BE2C (cell line): ENCODE results near the gene PIP5K1B. TPM values are rescaled to one million over a fixed set of nuclear protein-coding genes. Genes with fewer than 3 reads are reported as not detected.

Source experiments
- DNase-seq: peaks from one replicate; pipeline ENCODE4 v3.0.0-alpha.2; 2020
- H3K27me3 ChIP-seq: fragments of 250-450 bp; sonication (Bioruptor Pico); 2 replicates; pipeline ENCODE4 v1.5.1; 2020; ENCODE audit warnings: mild to moderate bottlenecking
- H3K36me3 ChIP-seq: fragments of 250-450 bp; sonication (Bioruptor Pico); 2 replicates; pipeline ENCODE4 v1.5.1; 2020; ENCODE audit warnings: mild to moderate bottlenecking
- H3K4me1 ChIP-seq: fragments of 250-450 bp; sonication (Bioruptor Pico); 2 replicates; pipeline ENCODE4 v1.5.1; 2020
- H3K4me3 ChIP-seq: 2 replicates; pipeline ENCODE4 v1.5.1; 2011; ENCODE audit warnings: low read depth, low read length
- H3K9me3 ChIP-seq: fragments of 250-450 bp; sonication (Bioruptor Pico); 2 replicates; pipeline ENCODE4 v1.5.1; 2020
- polyA plus RNA-seq: library from polyadenylated mRNA; unstranded; fragments of >200 nt; gene quantifications from one replicate; pipeline ENCODE4 v1.2.1, GENCODE V29; 2012; ENCODE audit warnings: low read depth, missing spikeins; ENCODE audit not compliant: insufficient read length, insufficient read depth
- TF ChIP-seq, protein P1 (sequence below): IDR thresholded peaks from 2 replicates; pipeline ENCODE4 v1.5.1; 2012; ENCODE audit warnings: mild to moderate bottlenecking, low read depth, low read length

Gene PIP5K1B, protein sequence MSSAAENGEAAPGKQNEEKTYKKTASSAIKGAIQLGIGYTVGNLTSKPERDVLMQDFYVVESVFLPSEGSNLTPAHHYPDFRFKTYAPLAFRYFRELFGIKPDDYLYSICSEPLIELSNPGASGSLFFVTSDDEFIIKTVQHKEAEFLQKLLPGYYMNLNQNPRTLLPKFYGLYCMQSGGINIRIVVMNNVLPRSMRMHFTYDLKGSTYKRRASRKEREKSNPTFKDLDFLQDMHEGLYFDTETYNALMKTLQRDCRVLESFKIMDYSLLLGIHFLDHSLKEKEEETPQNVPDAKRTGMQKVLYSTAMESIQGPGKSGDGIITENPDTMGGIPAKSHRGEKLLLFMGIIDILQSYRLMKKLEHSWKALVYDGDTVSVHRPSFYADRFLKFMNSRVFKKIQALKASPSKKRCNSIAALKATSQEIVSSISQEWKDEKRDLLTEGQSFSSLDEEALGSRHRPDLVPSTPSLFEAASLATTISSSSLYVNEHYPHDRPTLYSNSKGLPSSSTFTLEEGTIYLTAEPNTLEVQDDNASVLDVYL
- not detected for polyA plus RNA-seq

DNA sequence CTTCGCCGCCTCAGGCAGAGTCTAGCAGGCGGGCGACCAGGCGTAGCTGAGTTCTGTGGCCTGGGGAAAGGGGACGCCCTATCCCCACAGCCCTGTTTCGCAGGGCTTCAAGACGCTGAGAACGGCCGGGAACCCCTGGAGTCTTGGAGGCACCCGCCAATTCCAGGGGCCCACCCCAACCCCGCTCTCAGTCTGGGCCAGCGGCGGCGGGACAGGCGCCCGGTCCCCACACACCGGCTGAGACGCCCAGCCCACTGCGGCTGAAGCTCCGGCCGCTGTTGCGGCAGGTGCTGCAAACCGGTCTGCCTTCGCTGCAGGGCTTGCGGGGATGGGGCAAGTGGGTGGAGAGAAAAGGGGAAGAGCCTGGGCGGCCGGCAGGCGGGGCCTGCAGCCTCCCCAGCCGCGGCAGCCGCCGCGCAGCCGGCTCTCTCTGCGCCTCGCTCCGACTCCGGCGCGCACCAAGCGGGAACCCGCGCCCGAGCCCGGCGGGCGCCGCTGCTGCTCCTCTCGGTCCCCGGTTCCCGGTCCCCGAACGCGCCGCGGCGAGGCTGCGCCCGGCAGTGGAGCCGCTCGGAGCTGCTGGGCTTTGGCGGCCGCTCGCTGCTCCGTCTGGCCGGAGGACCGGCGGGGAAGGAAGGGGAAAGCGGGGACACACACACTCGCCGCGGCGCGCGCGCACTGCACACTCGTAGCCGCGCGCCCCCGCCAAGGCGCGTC lies at the start of gene PIP5K1B:
TSS of gene PIP5K1B (plus strand) at position 427 of the 717 bp plus-strand sequence. CDS start 117,375 bp downstream, outside the sequence.
- TF ChIP-seq, protein P1, sequence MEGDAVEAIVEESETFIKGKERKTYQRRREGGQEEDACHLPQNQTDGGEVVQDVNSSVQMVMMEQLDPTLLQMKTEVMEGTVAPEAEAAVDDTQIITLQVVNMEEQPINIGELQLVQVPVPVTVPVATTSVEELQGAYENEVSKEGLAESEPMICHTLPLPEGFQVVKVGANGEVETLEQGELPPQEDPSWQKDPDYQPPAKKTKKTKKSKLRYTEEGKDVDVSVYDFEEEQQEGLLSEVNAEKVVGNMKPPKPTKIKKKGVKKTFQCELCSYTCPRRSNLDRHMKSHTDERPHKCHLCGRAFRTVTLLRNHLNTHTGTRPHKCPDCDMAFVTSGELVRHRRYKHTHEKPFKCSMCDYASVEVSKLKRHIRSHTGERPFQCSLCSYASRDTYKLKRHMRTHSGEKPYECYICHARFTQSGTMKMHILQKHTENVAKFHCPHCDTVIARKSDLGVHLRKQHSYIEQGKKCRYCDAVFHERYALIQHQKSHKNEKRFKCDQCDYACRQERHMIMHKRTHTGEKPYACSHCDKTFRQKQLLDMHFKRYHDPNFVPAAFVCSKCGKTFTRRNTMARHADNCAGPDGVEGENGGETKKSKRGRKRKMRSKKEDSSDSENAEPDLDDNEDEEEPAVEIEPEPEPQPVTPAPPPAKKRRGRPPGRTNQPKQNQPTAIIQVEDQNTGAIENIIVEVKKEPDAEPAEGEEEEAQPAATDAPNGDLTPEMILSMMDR = no peak
- no peak within 1 kb of the TSS for H3K4me3 ChIP-seq
- no peaks in the 10 kb centered on the region for H3K9me3 ChIP-seq
- no peaks in the 10 kb centered on the region for H3K4me1 ChIP-seq
- H3K36me3 ChIP-seq = no peaks in the 10 kb centered on the region
- DNase-seq = peak; percentile 51
- H3K27me3 ChIP-seq = peaks cover 57% of the 10 kb centered on the region

DNA sequence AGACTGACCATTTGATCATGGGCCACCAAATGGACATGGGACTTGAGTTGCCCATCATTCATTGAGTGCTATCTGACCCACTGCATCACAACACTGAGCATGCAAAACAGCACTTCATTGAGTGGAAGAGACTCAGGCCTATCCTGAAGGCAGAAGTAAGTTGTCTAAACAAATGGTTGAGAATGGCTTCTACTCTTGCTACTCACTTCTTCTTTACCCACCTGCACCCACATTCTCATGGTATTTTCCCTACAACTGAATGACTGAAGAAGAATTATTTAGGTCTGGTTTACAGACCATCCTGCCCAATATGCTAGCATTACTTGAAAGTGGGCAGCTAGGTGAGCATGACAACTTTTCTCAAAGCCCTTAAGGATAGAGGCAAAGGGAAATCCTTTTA lies 41.0 kb upstream of the PIP5K1B start:
- Histone ChIP-seq H3K9me3 (no peaks in the 10 kb centered on the region), H3K4me1 (no peaks in the 10 kb centered on the region), H3K36me3 (no peaks in the 10 kb centered on the region), H3K27me3 (no peaks in the 10 kb centered on the region; the same call in 1 of the 2 replicates), H3K4me3 (no peak overlapping the region)
- DNase-seq = no peak
- TF ChIP-seq, protein P1 = no peak

DNA sequence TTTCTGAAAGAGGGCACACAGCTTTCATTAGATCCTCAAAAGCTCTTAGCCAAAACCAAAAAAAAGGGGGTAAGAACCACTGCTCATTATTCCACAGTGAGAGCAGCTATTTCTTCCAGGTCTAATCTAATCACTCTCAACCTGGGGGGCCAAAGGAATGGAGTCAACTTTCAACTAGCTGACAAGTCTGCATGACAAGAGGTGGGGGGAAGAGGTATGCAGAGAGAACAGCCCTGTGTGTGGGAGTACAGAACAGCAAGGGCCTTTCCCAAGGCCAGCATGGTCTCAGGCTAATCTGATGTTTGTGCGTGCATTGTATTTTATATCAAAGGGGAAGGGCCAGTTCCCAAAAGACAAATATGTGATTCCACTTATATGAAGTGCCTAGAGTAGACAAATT lies 36.9 kb upstream of the PIP5K1B start:
- Histone ChIP-seq H3K36me3 (no peaks in the 10 kb centered on the region), H3K9me3 (no peaks in the 10 kb centered on the region), H3K4me3 (no peak overlapping the region), H3K27me3 (peaks cover 3% of the 10 kb centered on the region), H3K4me1 (no peaks in the 10 kb centered on the region)
- TF ChIP-seq, protein P1 = no peak
- no peak for DNase-seq

DNA sequence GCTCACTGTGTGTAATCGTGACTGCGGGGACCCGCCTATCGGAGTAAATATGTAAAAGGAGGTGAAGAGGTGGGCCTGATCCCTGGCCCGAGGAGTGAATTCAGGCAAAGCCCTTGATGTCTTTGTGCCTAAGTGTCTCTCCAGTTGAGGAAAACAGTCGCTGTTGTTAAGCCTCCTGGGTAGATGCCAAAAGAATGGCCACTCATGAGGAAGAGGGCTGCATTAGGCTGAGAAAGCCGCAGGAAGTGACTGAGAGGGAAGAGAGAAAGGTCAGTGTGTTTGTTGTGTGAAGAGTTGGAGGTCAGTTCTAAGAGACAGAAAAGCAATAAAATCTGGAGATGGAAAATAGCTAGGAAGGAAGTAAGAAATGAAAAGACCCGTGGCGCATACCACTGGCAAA lies 35.8 kb upstream of the PIP5K1B start:
- no peaks in the 10 kb centered on the region for H3K36me3 ChIP-seq
- TF ChIP-seq, protein P1 = no peak

DNA sequence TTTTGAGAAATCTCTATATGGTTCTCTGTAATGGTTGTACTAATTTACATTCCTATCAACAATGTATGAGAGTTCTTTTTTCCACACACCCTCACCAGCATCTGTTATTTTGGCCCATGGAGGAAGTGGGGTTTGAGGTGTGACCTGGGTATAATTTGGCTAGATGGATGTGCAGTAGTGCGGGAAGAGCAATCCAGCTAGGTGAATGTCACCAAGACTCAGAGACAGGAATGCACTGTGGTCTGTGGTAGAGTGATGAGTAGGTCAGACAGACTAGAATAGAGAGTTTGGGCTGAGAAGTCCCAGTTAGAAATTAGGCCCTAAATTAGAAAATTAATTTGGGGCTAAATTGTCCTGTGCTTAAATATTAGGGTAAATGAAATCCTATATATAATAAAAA lies 32.8 kb upstream of the PIP5K1B start:
- no peaks in the 10 kb centered on the region for H3K4me1 ChIP-seq

More for the DNA sequence above, 35.8 kb upstream of the PIP5K1B start:
- no peaks in the 10 kb centered on the region for H3K4me1 ChIP-seq
- H3K27me3 ChIP-seq = peaks cover 3% of the 10 kb centered on the region
- no peak overlapping the region for H3K4me3 ChIP-seq
- DNase-seq = no peak
- no peaks in the 10 kb centered on the region for H3K9me3 ChIP-seq

More for the DNA sequence above, 32.8 kb upstream of the PIP5K1B start:
- peaks cover 13% of the 10 kb centered on the region; the same call in 1 of the 2 replicates for H3K27me3 ChIP-seq
- H3K4me3 ChIP-seq = no peak overlapping the region
- H3K9me3 ChIP-seq = no peaks in the 10 kb centered on the region
- no peak for DNase-seq
- H3K36me3 ChIP-seq = no peaks in the 10 kb centered on the region
- TF ChIP-seq, protein P1 = no peak
